HepG2 (cell line): ENCODE data around the gene FBN2.

Experiments
- EP300 ChIP-seq, 3 experiments: sonication (generic) in 1 of 3; formaldehyde crosslinking in 1 of 3; IDR thresholded peaks; 2 replicates each; pipeline versions ENCODE4 v1.5.1 to v1.6.1; 2011 to 2020; ENCODE audit warnings: low read depth in 2 of 3, low read length in 2 of 3, borderline replicate concordance in 1 of 3, improper control_type of control experiment in 1 of 3, mild to moderate bottlenecking in 1 of 3, missing genetic modification reagents in 1 of 3, moderate library complexity in 1 of 3
- FOXK2 ChIP-seq: fragments of 450-650 bp; IDR thresholded peaks from 2 replicates; pipeline ENCODE4 v1.6.1; 2016
- FOXM1 ChIP-seq: sonication (generic); formaldehyde crosslinking; IDR thresholded peaks from 2 replicates; pipeline ENCODE4 v1.5.0; 2020; ENCODE audit warnings: missing genetic modification reagents
- HCFC1 ChIP-seq: fragments of 150-350 bp; IDR thresholded peaks from 2 replicates; pipeline ENCODE4 v1.6.1; 2014; ENCODE audit warnings: low read depth, low read length
- HNRNPH1 ChIP-seq: fragments of 200-400 bp; formaldehyde crosslinking; optimal IDR thresholded peaks from 2 replicates; pipeline ENCODE3; 2017; ENCODE audit warnings: mild to moderate bottlenecking, low read depth, low read length
- MYC ChIP-seq: sonication (generic); formaldehyde crosslinking; IDR thresholded peaks from 2 replicates; pipeline ENCODE4 v1.9.0; 2021; ENCODE audit warnings: missing genetic modification reagents, borderline replicate concordance
- SETDB1 ChIP-seq: sonication (generic); formaldehyde crosslinking; IDR thresholded peaks from 2 replicates; pipeline ENCODE4 v1.5.1; 2020; ENCODE audit warnings: missing genetic modification reagents, mild to moderate bottlenecking, borderline replicate concordance
- ZBTB20 ChIP-seq: sonication (generic); formaldehyde crosslinking; IDR thresholded peaks from 2 replicates; pipeline ENCODE4 v1.8.1; 2023; ENCODE audit warnings: missing genetic modification reagents, low read depth, mild to moderate bottlenecking, borderline replicate concordance
- ZKSCAN1 ChIP-seq: fragments of 150-350 bp; IDR thresholded peaks from 2 replicates; pipeline ENCODE4 v1.6.1; 2014; ENCODE audit warnings: low read length
- ZNF274 ChIP-seq: sonication (generic); formaldehyde crosslinking; IDR thresholded peaks from 2 replicates; pipeline ENCODE4 v1.5.1; 2020; ENCODE audit warnings: mild to moderate bottlenecking, missing genetic modification reagents
- ZNF557 ChIP-seq: sonication (generic); formaldehyde crosslinking; IDR thresholded peaks from 2 replicates; pipeline ENCODE4 v1.4.0; 2020; ENCODE audit warnings: missing genetic modification reagents
- TF ChIP-seq, protein P1 (sequence below), 2 experiments: IDR thresholded peaks; 2 replicates each; pipeline ENCODE4 v1.6.1; 2011 to 2012; ENCODE audit warnings: low read length in 2 of 2, borderline replicate concordance in 1 of 2, low read depth in 1 of 2, mild to moderate bottlenecking in 1 of 2, moderate library complexity in 1 of 2
- TF ChIP-seq, protein P2 (sequence below): sonication (generic); formaldehyde crosslinking; IDR thresholded peaks from 2 replicates; pipeline ENCODE4 v1.8.1; 2022; ENCODE audit warnings: low read depth, mild to moderate bottlenecking, missing genetic modification reagents
- TF ChIP-seq, protein P3 (sequence below), 2 experiments: sonication (generic) in 1 of 2; formaldehyde crosslinking in 1 of 2; IDR thresholded peaks; 2 replicates each; pipeline versions ENCODE4 v1.6.1 to v1.9.0; 2014 to 2022; ENCODE audit warnings: antibody characterized with exemption in 1 of 2, borderline replicate concordance in 1 of 2, inconsistent platforms in 1 of 2, low read depth in 1 of 2, missing genetic modification reagents in 1 of 2

DNA sequence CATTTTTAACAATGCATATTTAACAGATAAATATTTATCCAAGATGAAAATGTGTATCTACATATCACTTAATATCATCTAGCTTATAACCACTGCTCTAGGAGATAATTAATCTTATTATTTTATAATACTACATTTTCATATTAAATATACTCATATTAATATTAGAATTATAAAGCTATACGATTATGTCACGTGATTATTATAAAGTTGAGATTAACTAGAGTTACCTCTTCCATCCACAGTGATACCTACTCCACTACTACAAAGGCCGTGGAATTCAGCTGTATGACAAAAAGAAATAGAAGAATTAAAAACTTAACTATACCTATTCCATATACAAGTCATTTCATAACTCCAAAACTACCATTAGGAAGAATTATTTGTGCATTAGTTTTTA, 171.9 kb downstream of the FBN2 start:
- TF ChIP-seq, protein P1, sequence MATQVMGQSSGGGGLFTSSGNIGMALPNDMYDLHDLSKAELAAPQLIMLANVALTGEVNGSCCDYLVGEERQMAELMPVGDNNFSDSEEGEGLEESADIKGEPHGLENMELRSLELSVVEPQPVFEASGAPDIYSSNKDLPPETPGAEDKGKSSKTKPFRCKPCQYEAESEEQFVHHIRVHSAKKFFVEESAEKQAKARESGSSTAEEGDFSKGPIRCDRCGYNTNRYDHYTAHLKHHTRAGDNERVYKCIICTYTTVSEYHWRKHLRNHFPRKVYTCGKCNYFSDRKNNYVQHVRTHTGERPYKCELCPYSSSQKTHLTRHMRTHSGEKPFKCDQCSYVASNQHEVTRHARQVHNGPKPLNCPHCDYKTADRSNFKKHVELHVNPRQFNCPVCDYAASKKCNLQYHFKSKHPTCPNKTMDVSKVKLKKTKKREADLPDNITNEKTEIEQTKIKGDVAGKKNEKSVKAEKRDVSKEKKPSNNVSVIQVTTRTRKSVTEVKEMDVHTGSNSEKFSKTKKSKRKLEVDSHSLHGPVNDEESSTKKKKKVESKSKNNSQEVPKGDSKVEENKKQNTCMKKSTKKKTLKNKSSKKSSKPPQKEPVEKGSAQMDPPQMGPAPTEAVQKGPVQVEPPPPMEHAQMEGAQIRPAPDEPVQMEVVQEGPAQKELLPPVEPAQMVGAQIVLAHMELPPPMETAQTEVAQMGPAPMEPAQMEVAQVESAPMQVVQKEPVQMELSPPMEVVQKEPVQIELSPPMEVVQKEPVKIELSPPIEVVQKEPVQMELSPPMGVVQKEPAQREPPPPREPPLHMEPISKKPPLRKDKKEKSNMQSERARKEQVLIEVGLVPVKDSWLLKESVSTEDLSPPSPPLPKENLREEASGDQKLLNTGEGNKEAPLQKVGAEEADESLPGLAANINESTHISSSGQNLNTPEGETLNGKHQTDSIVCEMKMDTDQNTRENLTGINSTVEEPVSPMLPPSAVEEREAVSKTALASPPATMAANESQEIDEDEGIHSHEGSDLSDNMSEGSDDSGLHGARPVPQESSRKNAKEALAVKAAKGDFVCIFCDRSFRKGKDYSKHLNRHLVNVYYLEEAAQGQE (IDR thresholded peaks at IDR 0.05; ENCODE audit: borderline replicate concordance in 1 of 2, low read depth in 1 of 2, low read length in 2 of 2): no peak
- TF ChIP-seq ZBTB20 (CRISPR knock-in tag): no peak
- no peak for TF ChIP-seq MYC (CRISPR knock-in tag)
- TF ChIP-seq SETDB1 (CRISPR knock-in tag): no peak
- TF ChIP-seq ZKSCAN1: no peak
- no peak for TF ChIP-seq HCFC1
- TF ChIP-seq, protein P2, sequence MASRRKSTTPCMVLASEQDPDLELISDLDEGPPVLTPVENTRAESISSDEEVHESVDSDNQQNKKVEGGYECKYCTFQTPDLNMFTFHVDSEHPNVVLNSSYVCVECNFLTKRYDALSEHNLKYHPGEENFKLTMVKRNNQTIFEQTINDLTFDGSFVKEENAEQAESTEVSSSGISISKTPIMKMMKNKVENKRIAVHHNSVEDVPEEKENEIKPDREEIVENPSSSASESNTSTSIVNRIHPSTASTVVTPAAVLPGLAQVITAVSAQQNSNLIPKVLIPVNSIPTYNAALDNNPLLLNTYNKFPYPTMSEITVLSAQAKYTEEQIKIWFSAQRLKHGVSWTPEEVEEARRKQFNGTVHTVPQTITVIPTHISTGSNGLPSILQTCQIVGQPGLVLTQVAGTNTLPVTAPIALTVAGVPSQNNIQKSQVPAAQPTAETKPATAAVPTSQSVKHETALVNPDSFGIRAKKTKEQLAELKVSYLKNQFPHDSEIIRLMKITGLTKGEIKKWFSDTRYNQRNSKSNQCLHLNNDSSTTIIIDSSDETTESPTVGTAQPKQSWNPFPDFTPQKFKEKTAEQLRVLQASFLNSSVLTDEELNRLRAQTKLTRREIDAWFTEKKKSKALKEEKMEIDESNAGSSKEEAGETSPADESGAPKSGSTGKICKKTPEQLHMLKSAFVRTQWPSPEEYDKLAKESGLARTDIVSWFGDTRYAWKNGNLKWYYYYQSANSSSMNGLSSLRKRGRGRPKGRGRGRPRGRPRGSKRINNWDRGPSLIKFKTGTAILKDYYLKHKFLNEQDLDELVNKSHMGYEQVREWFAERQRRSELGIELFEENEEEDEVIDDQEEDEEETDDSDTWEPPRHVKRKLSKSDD (CRISPR knock-in tag): no peak
- no peak for TF ChIP-seq ZNF557 (CRISPR knock-in tag)
- TF ChIP-seq ZNF274: no peak
- no peak for TF ChIP-seq FOXM1 (CRISPR knock-in tag)
- no peak for TF ChIP-seq HNRNPH1
- TF ChIP-seq, protein P3, sequence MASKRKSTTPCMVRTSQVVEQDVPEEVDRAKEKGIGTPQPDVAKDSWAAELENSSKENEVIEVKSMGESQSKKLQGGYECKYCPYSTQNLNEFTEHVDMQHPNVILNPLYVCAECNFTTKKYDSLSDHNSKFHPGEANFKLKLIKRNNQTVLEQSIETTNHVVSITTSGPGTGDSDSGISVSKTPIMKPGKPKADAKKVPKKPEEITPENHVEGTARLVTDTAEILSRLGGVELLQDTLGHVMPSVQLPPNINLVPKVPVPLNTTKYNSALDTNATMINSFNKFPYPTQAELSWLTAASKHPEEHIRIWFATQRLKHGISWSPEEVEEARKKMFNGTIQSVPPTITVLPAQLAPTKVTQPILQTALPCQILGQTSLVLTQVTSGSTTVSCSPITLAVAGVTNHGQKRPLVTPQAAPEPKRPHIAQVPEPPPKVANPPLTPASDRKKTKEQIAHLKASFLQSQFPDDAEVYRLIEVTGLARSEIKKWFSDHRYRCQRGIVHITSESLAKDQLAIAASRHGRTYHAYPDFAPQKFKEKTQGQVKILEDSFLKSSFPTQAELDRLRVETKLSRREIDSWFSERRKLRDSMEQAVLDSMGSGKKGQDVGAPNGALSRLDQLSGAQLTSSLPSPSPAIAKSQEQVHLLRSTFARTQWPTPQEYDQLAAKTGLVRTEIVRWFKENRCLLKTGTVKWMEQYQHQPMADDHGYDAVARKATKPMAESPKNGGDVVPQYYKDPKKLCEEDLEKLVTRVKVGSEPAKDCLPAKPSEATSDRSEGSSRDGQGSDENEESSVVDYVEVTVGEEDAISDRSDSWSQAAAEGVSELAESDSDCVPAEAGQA (IDR thresholded peaks at IDR 0.05; ENCODE audit: low read depth): no peak
- TF ChIP-seq, protein P3 (CRISPR knock-in tag; IDR thresholded peaks at IDR 0.05; ENCODE audit: borderline replicate concordance): no peak
- TF ChIP-seq EP300 (IDR thresholded peaks at IDR 0.05; ENCODE audit: low read depth in 2 of 2, low read length in 2 of 2): no peak
- no peak for TF ChIP-seq EP300 (CRISPR knock-in tag; IDR thresholded peaks at IDR 0.05; ENCODE audit: borderline replicate concordance)
- no peak for TF ChIP-seq FOXK2
